ENCODE measurements around the gene RNF103. TPM values are rescaled to one million over a fixed set of nuclear protein-coding genes. Genes with fewer than 3 reads are reported as not detected.

Gene RNF103
- total and polyA plus RNA-seq, 2 of the 13 experiments (the other 11 are each of a cell fraction or from before 2014, with no cell fraction given), result 19.8 to 21.1 TPM

GRCh38 chr2:86562922-86563649 lies 60.6 kb downstream of the RNF103 start, which contains the start of gene CHMP3 (continued):
- peak; percentile 47; the same call in 1 of the 2 replicates for TF ChIP-seq STAT6 (CRISPR knock-in tag; IDR thresholded peaks at IDR 0.05; ENCODE audit: borderline replicate concordance)
- TF ChIP-seq ZNF234 (CRISPR knock-in tag; conservative IDR thresholded peaks at IDR 0.05), result 0 out of 2 replicates have a peak, but pooled peaks have one; percentile 42
- no peak for TF ChIP-seq NCOA5 (CRISPR knock-in tag; IDR thresholded peaks at IDR 0.05)
- TF ChIP-seq ZNF34 (CRISPR knock-in tag; IDR thresholded peaks at IDR 0.05; ENCODE audit: borderline replicate concordance), result peak; percentile 9; the same call in 1 of the 2 replicates
- peak; percentile 73 for TF ChIP-seq ZNF3 (CRISPR knock-in tag; IDR thresholded peaks at IDR 0.05)
- TF ChIP-seq, protein P1, sequence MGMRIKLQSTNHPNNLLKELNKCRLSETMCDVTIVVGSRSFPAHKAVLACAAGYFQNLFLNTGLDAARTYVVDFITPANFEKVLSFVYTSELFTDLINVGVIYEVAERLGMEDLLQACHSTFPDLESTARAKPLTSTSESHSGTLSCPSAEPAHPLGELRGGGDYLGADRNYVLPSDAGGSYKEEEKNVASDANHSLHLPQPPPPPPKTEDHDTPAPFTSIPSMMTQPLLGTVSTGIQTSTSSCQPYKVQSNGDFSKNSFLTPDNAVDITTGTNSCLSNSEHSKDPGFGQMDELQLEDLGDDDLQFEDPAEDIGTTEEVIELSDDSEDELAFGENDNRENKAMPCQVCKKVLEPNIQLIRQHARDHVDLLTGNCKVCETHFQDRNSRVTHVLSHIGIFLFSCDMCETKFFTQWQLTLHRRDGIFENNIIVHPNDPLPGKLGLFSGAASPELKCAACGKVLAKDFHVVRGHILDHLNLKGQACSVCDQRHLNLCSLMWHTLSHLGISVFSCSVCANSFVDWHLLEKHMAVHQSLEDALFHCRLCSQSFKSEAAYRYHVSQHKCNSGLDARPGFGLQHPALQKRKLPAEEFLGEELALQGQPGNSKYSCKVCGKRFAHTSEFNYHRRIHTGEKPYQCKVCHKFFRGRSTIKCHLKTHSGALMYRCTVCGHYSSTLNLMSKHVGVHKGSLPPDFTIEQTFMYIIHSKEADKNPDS (CRISPR knock-in tag; IDR thresholded peaks at IDR 0.05), result no peak
- TF ChIP-seq DMTF1 (CRISPR knock-in tag; IDR thresholded peaks at IDR 0.05), result no peak; the same call in 1 of the 2 replicates
- peak; percentile 24; the same call in 1 of the 2 replicates for TF ChIP-seq ZNF564 (CRISPR knock-in tag; IDR thresholded peaks at IDR 0.05)
- TF ChIP-seq HHEX (CRISPR knock-in tag; IDR thresholded peaks at IDR 0.05), result no peak
- no peak; the same call in 1 of the 2 replicates for TF ChIP-seq HNF4G (IDR thresholded peaks at IDR 0.05; ENCODE audit: borderline replicate concordance, low read depth, low read length)
- TF ChIP-seq HNF4G (CRISPR knock-in tag; IDR thresholded peaks at IDR 0.05; ENCODE audit: borderline replicate concordance, low read depth), result 0 out of 2 replicates have a peak, but pooled peaks have one; percentile 4
- no peak for TF ChIP-seq RORA (CRISPR knock-in tag; IDR thresholded peaks at IDR 0.05)
- TF ChIP-seq HES4 (CRISPR knock-in tag; IDR thresholded peaks at IDR 0.05; ENCODE audit: borderline replicate concordance), result no peak; the same call in 1 of the 2 replicates
- peak; percentile 33 for TF ChIP-seq ZNF18 (CRISPR knock-in tag; IDR thresholded peaks at IDR 0.05; ENCODE audit: insufficient replicate concordance)
- 0 out of 2 replicates have a peak, but pooled peaks have one; percentile 64 for TF ChIP-seq ZNF598 (CRISPR knock-in tag; IDR thresholded peaks at IDR 0.05; ENCODE audit: borderline replicate concordance)
- 0 out of 2 replicates have a peak, but pooled peaks have one; percentile 24 for TF ChIP-seq GTF2F1 (IDR thresholded peaks at IDR 0.05; ENCODE audit: low read length)
- TF ChIP-seq ATAD3A (CRISPR knock-in tag; IDR thresholded peaks at IDR 0.05), result no peak
- peak; percentile 79; the same call in 1 of the 2 replicates for TF ChIP-seq BATF2 (CRISPR knock-in tag; IDR thresholded peaks at IDR 0.05)

Data from HepG2 (cell line).